Measurements from ENCODE around the gene MXD3. TPM values are rescaled to one million over a fixed set of nuclear protein-coding genes. Genes with fewer than 3 reads are reported as not detected.

Gene MXD3
- total RNA-seq, 1 experiment from 2014 or later, result 26.4 TPM

GRCh38 chr5:177295924-177296323, 15.8 kb downstream of the MXD3 start:
- Histone ChIP-seq H3K36me3 (replicated peaks; ENCODE audit: control insufficient read depth, insufficient read depth, low read length) (peaks cover 48% of the 10 kb centered on the region), H3K4me3 (ENCODE audit: insufficient read depth, low read depth, low read length) (no peak overlapping the region), H3K27me3 (ENCODE audit: control insufficient read depth, insufficient read depth, low read length) (no peaks in the 10 kb centered on the region)
- DNase-seq, result no peak

- Histone ChIP-seq H3K36me3 (replicated peaks; ENCODE audit: control insufficient read depth, insufficient read depth, low read length) (peaks cover 50% of the 10 kb centered on the region), H3K27me3 (ENCODE audit: control insufficient read depth, insufficient read depth, low read length) (no peaks in the 10 kb centered on the region), H3K4me3 (ENCODE audit: insufficient read depth, low read depth, low read length) (no peak overlapping the region)
- DNase-seq, result no peak
Measured at GRCh38 chr5:177294632-177295031, 17.1 kb downstream of the MXD3 start.

GRCh38 chr5:177293819-177294581, 17.7 kb downstream of the MXD3 start:
- peaks cover 50% of the 10 kb centered on the region for H3K36me3 ChIP-seq (replicated peaks; ENCODE audit: control insufficient read depth, insufficient read depth, low read length)
- DNase-seq, result no peak
- no peak overlapping the region for H3K4me3 ChIP-seq (ENCODE audit: insufficient read depth, low read depth, low read length)
- no peaks in the 10 kb centered on the region for H3K27me3 ChIP-seq (ENCODE audit: control insufficient read depth, insufficient read depth, low read length)

- H3K36me3 ChIP-seq (replicated peaks; ENCODE audit: control insufficient read depth, insufficient read depth, low read length), result peaks cover 53% of the 10 kb centered on the region
- no peaks in the 10 kb centered on the region for H3K27me3 ChIP-seq (ENCODE audit: control insufficient read depth, insufficient read depth, low read length)
- H3K4me3 ChIP-seq (ENCODE audit: insufficient read depth, low read depth, low read length), result no peak overlapping the region
- no peak for DNase-seq
Measured at GRCh38 chr5:177291735-177292134, 20.0 kb downstream of the MXD3 start.

GRCh38 chr5:177290816-177291596, 20.7 kb downstream of the MXD3 start:
- no peak for DNase-seq
- H3K4me3 ChIP-seq (ENCODE audit: insufficient read depth, low read depth, low read length), result no peak overlapping the region
- no peaks in the 10 kb centered on the region for H3K27me3 ChIP-seq (ENCODE audit: control insufficient read depth, insufficient read depth, low read length)
- peaks cover 52% of the 10 kb centered on the region for H3K36me3 ChIP-seq (replicated peaks; ENCODE audit: control insufficient read depth, insufficient read depth, low read length)

GRCh38 chr5:177288191-177288590, 23.5 kb downstream of the MXD3 start:
- DNase-seq, result no peak
- no peak overlapping the region for H3K4me3 ChIP-seq (ENCODE audit: insufficient read depth, low read depth, low read length)
- peaks cover 41% of the 10 kb centered on the region for H3K36me3 ChIP-seq (replicated peaks; ENCODE audit: control insufficient read depth, insufficient read depth, low read length)
- no peaks in the 10 kb centered on the region for H3K27me3 ChIP-seq (ENCODE audit: control insufficient read depth, insufficient read depth, low read length)

- Histone ChIP-seq H3K36me3 (replicated peaks; ENCODE audit: control insufficient read depth, insufficient read depth, low read length) (peaks cover 22% of the 10 kb centered on the region), H3K27me3 (ENCODE audit: control insufficient read depth, insufficient read depth, low read length) (no peaks in the 10 kb centered on the region), H3K4me3 (ENCODE audit: insufficient read depth, low read depth, low read length) (no peak overlapping the region)
- DNase-seq, result no peak
Measured at GRCh38 chr5:177276886-177277285, 34.8 kb downstream of the MXD3 start.

- peaks cover 20% of the 10 kb centered on the region for H3K36me3 ChIP-seq (replicated peaks; ENCODE audit: control insufficient read depth, insufficient read depth, low read length)
- DNase-seq, result no peak
- H3K4me3 ChIP-seq (ENCODE audit: insufficient read depth, low read depth, low read length), result no peak overlapping the region
- H3K27me3 ChIP-seq (ENCODE audit: control insufficient read depth, insufficient read depth, low read length), result no peaks in the 10 kb centered on the region
Measured at GRCh38 chr5:177275883-177276282, 35.8 kb downstream of the MXD3 start.

- no peaks in the 10 kb centered on the region for H3K27me3 ChIP-seq (ENCODE audit: control insufficient read depth, insufficient read depth, low read length)
- DNase-seq, result no peak
- peaks cover 28% of the 10 kb centered on the region for H3K36me3 ChIP-seq (replicated peaks; ENCODE audit: control insufficient read depth, insufficient read depth, low read length)
Measured at GRCh38 chr5:177271113-177271512, 40.6 kb downstream of the MXD3 start.

GRCh38 chr5:177270653-177271052, 41.0 kb downstream of the MXD3 start:
- no peaks in the 10 kb centered on the region for H3K27me3 ChIP-seq (ENCODE audit: control insufficient read depth, insufficient read depth, low read length)
- H3K36me3 ChIP-seq (replicated peaks; ENCODE audit: control insufficient read depth, insufficient read depth, low read length), result peaks cover 27% of the 10 kb centered on the region
- no peak for DNase-seq
- H3K4me3 ChIP-seq (ENCODE audit: insufficient read depth, low read depth, low read length), result no peak overlapping the region

More at GRCh38 chr5:177271113-177271512, 40.6 kb downstream of the MXD3 start:
- H3K4me3 ChIP-seq (ENCODE audit: insufficient read depth, low read depth, low read length), result no peak overlapping the region

GRCh38 chr5:177269976-177270375, 41.7 kb downstream of the MXD3 start:
- Histone ChIP-seq H3K27me3 (ENCODE audit: control insufficient read depth, insufficient read depth, low read length) (no peaks in the 10 kb centered on the region), H3K36me3 (replicated peaks; ENCODE audit: control insufficient read depth, insufficient read depth, low read length) (peaks cover 27% of the 10 kb centered on the region), H3K4me3 (ENCODE audit: insufficient read depth, low read depth, low read length) (no peak overlapping the region)
- no peak for DNase-seq

- no peak for DNase-seq
Measured at GRCh38 chr5:177269232-177269895, 42.3 kb downstream of the MXD3 start.

GRCh38 chr5:177265395-177265794, 46.3 kb downstream of the MXD3 start:
- DNase-seq, result no peak
- Histone ChIP-seq H3K27me3 (ENCODE audit: control insufficient read depth, insufficient read depth, low read length) (no peaks in the 10 kb centered on the region), H3K4me3 (ENCODE audit: insufficient read depth, low read depth, low read length) (no peak overlapping the region), H3K36me3 (replicated peaks; ENCODE audit: control insufficient read depth, insufficient read depth, low read length) (peaks cover 28% of the 10 kb centered on the region)

More at GRCh38 chr5:177269232-177269895, 42.3 kb downstream of the MXD3 start:
- Histone ChIP-seq H3K36me3 (replicated peaks; ENCODE audit: control insufficient read depth, insufficient read depth, low read length) (peaks cover 26% of the 10 kb centered on the region), H3K4me3 (ENCODE audit: insufficient read depth, low read depth, low read length) (no peak overlapping the region), H3K27me3 (ENCODE audit: control insufficient read depth, insufficient read depth, low read length) (no peaks in the 10 kb centered on the region)

GRCh38 chr5:177264178-177264577, 47.5 kb downstream of the MXD3 start:
- Histone ChIP-seq H3K27me3 (ENCODE audit: control insufficient read depth, insufficient read depth, low read length) (no peaks in the 10 kb centered on the region), H3K36me3 (replicated peaks; ENCODE audit: control insufficient read depth, insufficient read depth, low read length) (peaks cover 29% of the 10 kb centered on the region), H3K4me3 (ENCODE audit: insufficient read depth, low read depth, low read length) (no peak overlapping the region)
- DNase-seq, result no peak

- H3K4me3 ChIP-seq (ENCODE audit: insufficient read depth, low read depth, low read length), result no peak overlapping the region
- no peak for DNase-seq
- no peaks in the 10 kb centered on the region for H3K27me3 ChIP-seq (ENCODE audit: control insufficient read depth, insufficient read depth, low read length)
- H3K36me3 ChIP-seq (replicated peaks; ENCODE audit: control insufficient read depth, insufficient read depth, low read length), result peaks cover 28% of the 10 kb centered on the region
Measured at GRCh38 chr5:177261510-177261909, 50.2 kb downstream of the MXD3 start.
